Thymus (tissue), 11 donors: ENCODE data around the gene LTC4S. TPM values are rescaled to one million over a fixed set of nuclear protein-coding genes. Genes with fewer than 3 reads are reported as not detected.
A peak's percentile ranks its signal among the peaks of the same experiment; 100 is the strongest.

ENCODE experiments used
- DNase-seq, 9 donors: peaks; one replicate each; pipeline ENCODE4 v3.0.0-alpha.2; 2013; ENCODE audit warnings: low spot score in 9 of 9, low read depth in 6 of 9, missing footprints in 1 of 9
- H3K27ac ChIP-seq, 2 donors: one replicate each; pipeline ENCODE4 v1.5.1; 2013; ENCODE audit warnings: control low read depth in 1 of 2, low read depth in 1 of 2, low read length in 1 of 2, mild to moderate bottlenecking in 1 of 2, moderate library complexity in 1 of 2
- H3K27me3 ChIP-seq, 2 donors: one replicate each; pipeline ENCODE4 v1.5.1; 2013; ENCODE audit warnings: low read length in 1 of 2; ENCODE audit not compliant: control insufficient read depth in 2 of 2, insufficient read depth in 1 of 2
- H3K36me3 ChIP-seq, 2 donors: one replicate each; pipeline ENCODE4 v1.5.1; 2013; ENCODE audit warnings: low read length in 1 of 2, mild to moderate bottlenecking in 1 of 2, moderate library complexity in 1 of 2; ENCODE audit not compliant: control insufficient read depth in 2 of 2, insufficient read depth in 2 of 2
- H3K4me1 ChIP-seq, 2 donors: one replicate each; pipeline ENCODE4 v1.5.1; 2013; ENCODE audit warnings: low read length in 2 of 2; ENCODE audit not compliant: control insufficient read depth in 2 of 2, insufficient read depth in 2 of 2
- H3K4me3 ChIP-seq, 2 donors: one replicate each; pipeline ENCODE4 v1.5.1; 2013; ENCODE audit warnings: low read length in 2 of 2, control low read depth in 1 of 2, mild to moderate bottlenecking in 1 of 2
- H3K9me3 ChIP-seq, 2 donors: one replicate each; pipeline ENCODE4 v1.5.1; 2013; ENCODE audit warnings: low read length in 1 of 2, mild to moderate bottlenecking in 1 of 2; ENCODE audit not compliant: control insufficient read depth in 2 of 2, insufficient read depth in 1 of 2
- WGBS: extraction: QIAGEN DNeasy Blood & Tissue Kit; methylation state at CpG from one replicate; pipeline ENCODE4 v1.1.7; 2013; 5-methylcytosine and 5-hydroxymethylcytosine counted together
- polyA plus RNA-seq: library from polyadenylated mRNA; stranded (reverse); fragments of 200-250 nt; gene quantifications from one replicate; pipeline ENCODE4 v1.2.3, GENCODE V29; 2013
- total RNA-seq: library from RNA; stranded (reverse); fragments of 120-200 nt; gene quantifications from one replicate; pipeline ENCODE4 v1.2.4, GENCODE V29; 2013
- donor health status: healthy.

Gene LTC4S
- total and polyA plus RNA-seq, 2 donors = 2.7 to 2.8 TPM

DNA sequence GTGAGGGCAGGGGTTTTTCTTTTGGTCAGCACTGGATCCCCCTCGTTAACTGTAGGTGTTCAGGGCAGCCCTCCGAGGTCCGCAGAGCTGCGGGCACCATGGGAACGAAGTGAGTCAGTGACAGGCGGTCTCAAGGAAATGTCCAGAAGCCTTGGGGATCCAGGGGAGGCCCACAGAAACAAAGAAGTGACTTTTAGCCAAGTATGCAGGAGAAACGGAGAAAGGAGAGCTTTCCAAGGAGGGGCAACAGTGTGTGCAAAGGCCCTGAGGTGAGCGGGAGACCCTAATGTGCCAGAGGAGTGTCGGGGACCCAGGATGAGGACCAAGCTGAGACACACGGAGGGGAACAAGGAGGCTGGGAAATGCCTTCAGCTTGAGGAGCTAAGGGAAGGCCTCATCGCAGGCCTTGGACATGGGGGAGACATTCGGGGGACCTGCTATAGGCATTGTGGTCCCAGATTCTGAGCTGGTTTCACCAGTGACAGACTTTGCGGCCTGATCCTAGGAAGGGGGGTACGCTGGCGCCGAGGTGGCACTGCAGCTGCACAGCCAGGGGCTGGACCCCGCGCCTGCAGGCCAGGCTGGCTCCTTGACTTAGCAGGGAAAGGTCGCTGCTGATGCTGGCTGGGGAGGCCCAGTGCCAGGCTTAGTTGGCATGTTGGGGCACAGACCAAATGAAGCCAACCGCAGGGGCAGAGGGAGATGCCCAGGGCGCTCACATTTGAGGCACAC lies 3.3 kb downstream of the LTC4S start:
- WGBS = 95% methylated on average over 21 of the region's 21 CpGs
- peaks cover 2 to 5% of the 10 kb centered on the region in 2 donors for H3K9me3 ChIP-seq
- peaks cover 10 to 32% of the 10 kb centered on the region in 2 donors for H3K4me1 ChIP-seq
- H3K4me3 ChIP-seq = peak overlapping the region in 1 of 2 donors; percentile 30
- DNase-seq = no peak
- peaks cover 26 to 32% of the 10 kb centered on the region in 2 donors for H3K36me3 ChIP-seq
- no peak overlapping the region for H3K27ac ChIP-seq
- peaks cover 3 to 38% of the 10 kb centered on the region in 2 donors for H3K27me3 ChIP-seq

DNA sequence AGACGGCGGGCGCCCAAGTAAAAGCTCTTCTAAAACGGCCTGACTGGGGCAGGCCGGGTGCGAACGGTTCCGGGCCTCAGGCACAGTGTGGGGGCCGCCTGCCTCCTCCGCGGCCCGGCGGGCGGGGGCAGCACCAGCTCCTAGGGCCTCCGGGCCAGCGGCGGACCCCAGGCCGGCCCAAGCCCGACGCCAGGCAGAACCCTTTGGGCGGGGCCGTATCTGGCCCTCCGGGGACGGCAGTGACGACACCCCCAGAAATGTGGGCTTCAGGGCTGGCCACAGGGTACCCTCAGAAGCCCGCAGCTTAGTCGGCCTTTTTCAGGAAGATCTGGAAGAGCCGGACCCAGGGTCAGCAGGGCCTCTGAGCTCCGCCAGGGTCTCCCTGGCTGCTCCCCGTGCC lies 4.0 kb downstream of the LTC4S start:
- Histone ChIP-seq H3K27ac (no peak overlapping the region), H3K9me3 (peaks cover 2 to 5% of the 10 kb centered on the region in 2 donors), H3K36me3 (peaks cover 26 to 32% of the 10 kb centered on the region in 2 donors), H3K4me3 (no peak overlapping the region), H3K4me1 (peaks cover 10 to 39% of the 10 kb centered on the region in 2 donors), H3K27me3 (peaks cover 3 to 36% of the 10 kb centered on the region in 2 donors)
- 98% methylated on average over 30 of the region's 30 CpGs for WGBS
- no peak for DNase-seq

DNA sequence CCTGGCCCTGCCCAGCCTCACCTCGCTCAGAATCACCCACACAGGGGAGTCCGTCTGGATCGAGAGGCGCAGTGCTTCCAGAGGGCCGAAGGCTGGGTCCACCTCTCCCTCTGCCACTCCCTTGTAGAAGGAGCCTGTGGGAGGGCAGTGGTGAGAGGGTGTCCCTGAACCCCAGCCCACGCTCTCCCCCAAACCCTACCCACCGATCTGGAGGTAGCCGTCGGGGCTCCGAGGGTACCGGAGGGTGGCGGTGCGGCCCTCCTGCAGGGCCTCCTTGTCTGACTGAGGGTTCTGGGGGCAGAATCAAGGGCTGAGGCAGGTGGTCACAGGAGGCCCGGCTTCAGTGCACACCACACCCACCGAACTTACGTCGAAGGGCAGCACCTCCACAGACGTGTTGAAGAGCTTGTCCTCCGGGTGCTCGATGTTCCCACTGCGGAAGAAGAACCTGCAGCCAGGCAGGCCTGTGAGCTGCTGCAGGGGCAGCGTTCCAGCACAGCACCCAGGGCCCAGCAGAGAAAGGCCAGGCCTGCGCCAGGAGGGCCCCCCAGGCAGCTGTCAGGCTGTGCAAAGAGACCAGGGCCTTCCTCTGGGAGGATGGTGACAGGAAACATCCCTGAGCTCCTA lies 4.5 kb downstream of the LTC4S start:
- H3K27me3 ChIP-seq = peaks cover 3 to 32% of the 10 kb centered on the region in 2 donors
- H3K27ac ChIP-seq = no peak overlapping the region
- no peak for DNase-seq
- H3K4me3 ChIP-seq = no peak overlapping the region
- peaks cover 26 to 32% of the 10 kb centered on the region in 2 donors for H3K36me3 ChIP-seq
- H3K4me1 ChIP-seq = peaks cover 10 to 43% of the 10 kb centered on the region in 2 donors
- 97% methylated on average over 23 of the region's 23 CpGs for WGBS
- H3K9me3 ChIP-seq = peaks cover 2 to 5% of the 10 kb centered on the region in 2 donors

DNA sequence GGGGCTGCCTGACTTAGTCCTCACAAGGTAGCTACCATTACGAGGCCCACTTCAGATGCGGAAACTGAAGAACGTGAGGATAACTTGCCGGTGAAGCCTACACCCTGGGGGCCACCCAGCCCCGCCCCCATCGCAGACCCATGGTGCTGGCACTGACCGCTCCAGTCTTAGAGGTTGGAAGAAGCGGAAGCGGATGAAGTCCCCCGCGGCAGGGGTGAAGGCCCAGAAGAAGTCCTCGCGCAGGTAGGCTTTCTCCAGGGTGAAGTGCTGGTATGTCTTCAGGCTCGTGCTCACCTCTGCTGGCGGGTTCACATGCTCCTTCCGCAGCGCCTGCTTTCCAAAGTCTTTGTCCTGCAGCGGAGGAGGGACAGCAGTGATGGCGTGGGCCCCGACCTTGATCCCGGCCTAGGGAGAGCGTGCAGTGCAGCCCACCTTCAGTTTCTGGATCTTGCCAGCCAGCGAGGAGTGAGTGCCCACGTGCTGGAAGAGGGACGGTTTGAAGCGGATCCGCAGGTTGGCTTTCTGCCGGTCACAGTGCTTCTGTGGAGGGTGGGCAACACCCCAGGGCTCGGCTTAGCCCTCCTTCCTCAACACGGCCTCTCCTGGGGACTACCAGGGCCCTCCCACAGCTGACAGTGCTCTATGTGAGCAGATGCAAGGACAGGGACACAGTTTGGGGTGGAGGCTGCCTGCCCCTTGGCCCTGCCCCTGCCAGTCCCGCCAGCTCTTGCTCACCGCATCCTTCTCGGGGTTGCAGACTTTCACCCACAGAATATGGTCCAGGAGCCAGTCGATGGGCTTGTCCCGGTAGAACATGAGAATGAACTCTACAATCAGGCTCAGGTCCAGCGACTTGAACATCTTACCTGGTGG lies 5.2 kb downstream of the LTC4S start:
- 98% methylated on average over 36 of the region's 36 CpGs for WGBS
- H3K4me3 ChIP-seq = no peak overlapping the region
- no peak overlapping the region for H3K27ac ChIP-seq
- DNase-seq = no peak
- peaks cover 12 to 42% of the 10 kb centered on the region in 2 donors for H3K4me1 ChIP-seq
- H3K36me3 ChIP-seq = peaks cover 26 to 32% of the 10 kb centered on the region in 2 donors
- H3K9me3 ChIP-seq = peaks cover 2 to 5% of the 10 kb centered on the region in 2 donors
- H3K27me3 ChIP-seq = peaks cover 3 to 24% of the 10 kb centered on the region in 2 donors

DNA sequence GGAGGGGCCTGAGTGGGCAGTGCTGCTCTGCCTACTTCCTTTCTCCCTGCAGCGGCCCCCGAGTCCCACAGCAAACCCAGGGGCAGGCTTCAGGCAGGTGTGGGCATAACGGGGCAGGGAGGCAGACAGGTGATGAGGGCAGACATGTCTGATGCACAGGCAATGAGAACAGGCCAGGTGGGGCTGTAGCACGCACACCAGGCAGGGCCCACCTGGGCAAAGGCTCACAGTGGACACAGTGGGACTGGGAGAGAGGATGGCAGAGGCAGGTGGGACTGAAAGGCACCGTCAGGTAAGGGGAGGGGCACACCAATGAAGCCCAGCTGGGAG lies 5.8 kb downstream of the LTC4S start:
- Histone ChIP-seq H3K4me3 (no peak overlapping the region), H3K27me3 (peaks cover 3 to 18% of the 10 kb centered on the region in 2 donors), H3K36me3 (peaks cover 26 to 32% of the 10 kb centered on the region in 2 donors), H3K4me1 (peaks cover 9 to 42% of the 10 kb centered on the region in 2 donors), H3K27ac (no peak overlapping the region), H3K9me3 (peaks cover 2 to 5% of the 10 kb centered on the region in 2 donors)
- DNase-seq = no peak
- 93% methylated on average over 5 of the region's 5 CpGs for WGBS

DNA sequence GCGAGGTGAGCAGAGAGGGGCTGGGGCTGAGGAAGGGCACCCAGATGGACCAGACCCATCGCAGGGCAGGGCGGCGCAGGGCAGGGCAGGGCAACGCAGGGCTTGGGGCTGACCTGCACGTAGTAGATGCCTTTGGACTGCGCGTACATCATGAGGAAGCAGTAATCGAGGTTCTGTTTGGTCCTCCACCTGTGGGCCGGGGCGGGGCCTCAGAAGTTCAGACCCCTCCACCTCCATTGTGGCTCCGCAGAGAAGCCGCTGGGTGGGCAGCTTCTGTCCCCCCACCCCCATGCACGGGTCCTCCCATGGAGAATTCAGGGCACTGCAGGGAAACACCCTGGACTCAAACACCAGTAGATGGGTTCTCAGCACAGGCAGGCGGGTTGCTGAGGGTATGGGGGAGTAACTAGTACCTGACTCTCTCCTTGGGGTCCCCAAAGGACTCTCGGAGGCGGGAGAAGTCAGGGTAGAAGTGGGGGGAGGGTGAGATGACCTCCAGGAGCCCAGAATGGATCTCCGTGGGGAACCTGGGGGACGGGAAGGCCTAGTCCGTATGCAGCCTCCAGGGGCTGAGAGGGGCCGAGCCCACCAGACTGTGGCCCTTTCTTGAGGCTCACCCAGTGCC lies 6.4 kb downstream of the LTC4S start:
- H3K4me1 ChIP-seq = peaks cover 9 to 42% of the 10 kb centered on the region in 2 donors
- peaks cover 2 to 5% of the 10 kb centered on the region in 2 donors for H3K9me3 ChIP-seq
- peaks cover 3 to 13% of the 10 kb centered on the region in 2 donors for H3K27me3 ChIP-seq
- H3K4me3 ChIP-seq = no peak overlapping the region
- no peak for DNase-seq
- no peak overlapping the region for H3K27ac ChIP-seq
- WGBS = 98% methylated on average over 21 of the region's 21 CpGs
- H3K36me3 ChIP-seq = peaks cover 26 to 32% of the 10 kb centered on the region in 2 donors

DNA sequence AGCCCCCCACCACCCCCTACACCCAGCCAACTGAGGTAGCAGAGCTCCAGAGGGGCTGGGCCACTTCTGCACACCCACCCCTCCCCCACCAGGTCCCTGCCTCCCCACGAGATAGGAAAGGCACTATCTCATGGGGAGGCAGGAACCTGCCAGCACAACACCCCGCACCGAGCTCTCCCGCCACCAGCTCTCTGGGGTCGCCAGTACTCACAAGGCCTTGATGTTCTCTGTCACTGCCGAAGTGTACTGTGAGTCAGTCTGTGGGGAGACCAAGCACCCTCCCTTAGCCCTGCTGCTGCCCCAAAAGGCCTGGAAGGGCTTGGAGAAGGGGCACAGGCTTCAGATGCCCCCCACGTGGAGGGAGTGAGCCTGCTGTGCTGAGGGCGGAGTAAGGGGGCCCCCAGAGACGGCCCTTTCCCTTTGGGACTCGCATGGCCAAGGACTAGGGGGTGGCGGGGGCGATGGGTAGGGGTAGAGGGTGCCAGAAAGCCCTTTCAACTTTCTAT lies 7.0 kb downstream of the LTC4S start:
- Histone ChIP-seq H3K4me3 (no peak overlapping the region), H3K9me3 (peaks cover 2 to 5% of the 10 kb centered on the region in 2 donors), H3K27me3 (peaks cover 0 to 11% of the 10 kb centered on the region in 2 donors), H3K27ac (no peak overlapping the region), H3K36me3 (peaks cover 26 to 32% of the 10 kb centered on the region in 2 donors), H3K4me1 (peaks cover 10 to 44% of the 10 kb centered on the region in 2 donors)
- no peak for DNase-seq
- WGBS = 92% methylated on average over 12 of the region's 12 CpGs

DNA sequence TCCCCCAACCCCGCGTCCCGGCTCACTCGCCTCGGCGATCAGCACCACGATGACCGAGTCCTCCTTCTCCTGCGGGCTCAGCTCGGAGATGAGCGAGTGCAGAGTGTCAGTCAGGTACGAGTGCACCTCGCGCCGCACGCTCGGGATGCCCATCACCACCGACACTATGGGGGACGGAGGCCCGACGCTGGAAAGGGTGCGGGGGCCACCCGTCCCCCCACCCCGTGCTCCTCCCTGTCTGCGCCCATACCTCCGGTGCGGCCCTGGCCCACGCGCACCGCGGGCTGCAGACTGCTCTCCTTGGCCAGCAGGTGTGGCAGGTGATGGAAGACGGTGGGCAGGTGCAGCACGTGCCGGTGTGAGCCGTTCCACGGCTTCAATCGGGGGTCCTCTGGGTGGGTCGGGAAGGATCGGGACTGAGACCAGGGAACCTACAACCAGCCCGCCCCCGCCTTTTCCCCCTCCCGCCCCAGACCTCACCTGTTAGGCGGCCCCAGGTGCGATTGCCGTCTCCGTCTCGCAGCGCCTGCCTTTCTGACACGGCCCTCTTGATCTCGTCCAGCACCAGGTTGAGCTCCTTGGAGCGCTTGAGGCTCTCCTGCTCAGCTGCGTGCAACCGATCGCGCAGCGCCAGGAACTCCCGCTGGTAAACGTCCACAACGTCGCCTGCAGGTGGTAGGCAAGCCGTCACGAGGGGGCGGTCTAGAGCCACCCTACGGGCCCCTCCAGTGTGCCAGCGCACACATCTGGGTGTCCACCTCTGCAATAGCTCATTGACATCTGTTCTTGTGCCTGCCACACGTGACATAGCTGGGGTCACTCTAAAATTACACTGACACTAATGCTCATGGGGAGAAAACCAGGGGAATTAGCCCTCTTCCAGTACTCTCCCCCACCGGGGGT lies 7.8 kb downstream of the LTC4S start:
- H3K27ac ChIP-seq = no peak overlapping the region
- H3K9me3 ChIP-seq = peaks cover 2 to 3% of the 10 kb centered on the region in 2 donors
- no peak overlapping the region for H3K4me3 ChIP-seq
- 75% methylated on average over 67 of the region's 67 CpGs for WGBS
- peaks cover 12 to 40% of the 10 kb centered on the region in 2 donors for H3K4me1 ChIP-seq
- peak in 3 of 9 donors; percentile 72 to 86 (median 83) for DNase-seq
- peaks cover 26 to 32% of the 10 kb centered on the region in 2 donors for H3K36me3 ChIP-seq
- peaks cover 0 to 7% of the 10 kb centered on the region in 2 donors for H3K27me3 ChIP-seq
